ENCODE measurements around the gene OR52E2. TPM values are rescaled to one million over a fixed set of nuclear protein-coding genes. Genes with fewer than 3 reads are reported as not detected.

OR52E2 gene
- total RNA-seq, 1 experiment from 2014 or later: not detected

DNA sequence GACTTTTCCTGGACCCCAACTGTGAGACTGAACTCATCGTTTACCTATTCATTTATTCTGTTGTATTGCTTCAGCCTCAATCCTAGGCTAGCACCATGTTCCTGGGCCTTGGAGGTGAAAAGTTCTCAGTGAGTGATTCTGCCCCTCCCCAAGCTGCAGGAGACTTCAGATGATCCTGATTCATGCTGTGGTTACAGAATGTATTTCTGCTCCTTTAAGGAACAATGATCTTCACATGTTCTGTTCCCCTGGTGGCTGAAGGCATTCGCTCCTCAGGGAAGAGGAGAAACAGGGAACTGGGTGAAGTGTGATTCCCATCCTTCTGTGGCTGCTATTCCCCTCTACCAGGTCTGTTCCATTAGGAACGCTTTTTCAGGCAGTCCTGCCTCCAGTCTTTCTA is 12.4 kb upstream of the OR52E2 start:
- Histone ChIP-seq H3K23me2 (ENCODE audit: insufficient read length, low read depth, low read length, poor library complexity, severe bottlenecking) (no peaks in the 10 kb centered on the region), H2AFZ (ENCODE audit: low read length) (no peak overlapping the region), H4K91ac (ENCODE audit: insufficient read length, low read depth, low read length) (no peak overlapping the region), H2AK5ac (ENCODE audit: insufficient read length, low read length) (no peak overlapping the region), H3K23ac (ENCODE audit: insufficient read length, low read depth, low read length) (no peak overlapping the region), H3K18ac (ENCODE audit: insufficient read length, low read depth, low read length) (no peak overlapping the region), H2BK20ac (ENCODE audit: low read depth, low read length, poor library complexity, severe bottlenecking) (no peak overlapping the region), H3K27me3 (ENCODE audit: insufficient read depth, low read length) (no peaks in the 10 kb centered on the region), H4K8ac (replicated peaks; ENCODE audit: insufficient read length, low read depth, low read length) (no peak overlapping the region), H2BK120ac (ENCODE audit: low read depth, low read length, poor library complexity, severe bottlenecking) (no peak overlapping the region), H4K5ac (ENCODE audit: insufficient read length, low read depth, low read length) (no peak overlapping the region), H2BK5ac (ENCODE audit: insufficient read length, low read length) (no peak overlapping the region), H3K14ac (ENCODE audit: insufficient read depth, low read length) (no peak overlapping the region), H4K20me1 (ENCODE audit: control insufficient read depth, insufficient read depth, insufficient read length) (no peaks in the 10 kb centered on the region), H3K4me1 (ENCODE audit: insufficient read depth, low read length) (peaks cover 3% of the 10 kb centered on the region; the same call in 1 of the 2 replicates), H2BK12ac (ENCODE audit: insufficient read length, low read depth, low read length) (no peak overlapping the region), H3K4ac (ENCODE audit: low read depth, low read length) (no peak overlapping the region), H3K9ac (ENCODE audit: extremely low read depth, insufficient read length, low read length) (no peak overlapping the region), H3K79me2 (ENCODE audit: insufficient read depth, low read length) (no peaks in the 10 kb centered on the region), H3K9me3 (ENCODE audit: control insufficient read depth, low read depth, low read length) (no peaks in the 10 kb centered on the region), H2BK15ac (ENCODE audit: low read depth, low read length) (no peak overlapping the region), H3K56ac (ENCODE audit: insufficient read length, low read depth, low read length) (no peak overlapping the region), H3K27ac (ENCODE audit: insufficient read length, low read depth, low read length) (no peak overlapping the region), H3T11ph (ENCODE audit: low read length) (no peak overlapping the region), H3K4me2 (ENCODE audit: insufficient read depth, insufficient read length, low read length) (no peak overlapping the region), H3K79me1 (ENCODE audit: insufficient read depth, low read depth, low read length, poor library complexity, severe bottlenecking) (no peaks in the 10 kb centered on the region)
- Mint-ChIP-seq H3K27me3 (ENCODE audit: low read depth) (no peaks in the 10 kb centered on the region), H3K4me1 (peaks cover 0 to 3% of the 10 kb centered on the region in 2 experiments; a peak in 1 of 4 replicates), H3K36me3 (ENCODE audit: insufficient read depth in 1 of 3, low read depth in 3 of 3) (no peaks in the 10 kb centered on the region), H3K27ac (no peak overlapping the region), H3K4me3 (no peak overlapping the region), H3K9me3 (no peaks in the 10 kb centered on the region; a peak in 1 of 5 replicates)
- WGBS (ENCODE audit: extremely low coverage, insufficient read length, low lambda C conversion rate): no CpG with 5 or more reads among the region's 3 CpGs
- DNase-seq: no peak
- TF ChIP-seq, protein P1, sequence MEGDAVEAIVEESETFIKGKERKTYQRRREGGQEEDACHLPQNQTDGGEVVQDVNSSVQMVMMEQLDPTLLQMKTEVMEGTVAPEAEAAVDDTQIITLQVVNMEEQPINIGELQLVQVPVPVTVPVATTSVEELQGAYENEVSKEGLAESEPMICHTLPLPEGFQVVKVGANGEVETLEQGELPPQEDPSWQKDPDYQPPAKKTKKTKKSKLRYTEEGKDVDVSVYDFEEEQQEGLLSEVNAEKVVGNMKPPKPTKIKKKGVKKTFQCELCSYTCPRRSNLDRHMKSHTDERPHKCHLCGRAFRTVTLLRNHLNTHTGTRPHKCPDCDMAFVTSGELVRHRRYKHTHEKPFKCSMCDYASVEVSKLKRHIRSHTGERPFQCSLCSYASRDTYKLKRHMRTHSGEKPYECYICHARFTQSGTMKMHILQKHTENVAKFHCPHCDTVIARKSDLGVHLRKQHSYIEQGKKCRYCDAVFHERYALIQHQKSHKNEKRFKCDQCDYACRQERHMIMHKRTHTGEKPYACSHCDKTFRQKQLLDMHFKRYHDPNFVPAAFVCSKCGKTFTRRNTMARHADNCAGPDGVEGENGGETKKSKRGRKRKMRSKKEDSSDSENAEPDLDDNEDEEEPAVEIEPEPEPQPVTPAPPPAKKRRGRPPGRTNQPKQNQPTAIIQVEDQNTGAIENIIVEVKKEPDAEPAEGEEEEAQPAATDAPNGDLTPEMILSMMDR (conservative IDR thresholded peaks at IDR 0.05): 0 out of 3 replicates have a peak, but pooled peaks have one; percentile 14

Measured in H9 (cell line).